OCI-LY1 (cell line): ENCODE data around the gene DGKB.

Experiments
- H2AFZ ChIP-seq: fragments of 200-600 bp; sonication (generic), shearing (Covaris generic); 2 replicates; pipeline ENCODE4 v1.6.0; 2014; ENCODE audit warnings: antibody characterized with exemption, mild to moderate bottlenecking, low read length
- H3F3A ChIP-seq: fragments of 200-600 bp; sonication (generic), shearing (Covaris generic); 2 replicates; pipeline ENCODE4 v1.6.0; 2014; ENCODE audit warnings: mild to moderate bottlenecking, antibody characterized with exemption, low read length, moderate library complexity; ENCODE audit not compliant: insufficient read depth
- H3K27ac ChIP-seq: fragments of 200-600 bp; sonication (generic); 2 replicates; pipeline ENCODE4 v1.5.1; 2014; ENCODE audit warnings: low read length, mixed run types, mild to moderate bottlenecking, low read depth; ENCODE audit not compliant: poor library complexity, severe bottlenecking
- H3K27me3 ChIP-seq: fragments of 200-600 bp; sonication (generic); 2 replicates; pipeline ENCODE4 v1.6.0; 2014; ENCODE audit warnings: antibody characterized with exemption, mild to moderate bottlenecking, low read length, moderate library complexity; ENCODE audit not compliant: insufficient read depth
- H3K36me3 ChIP-seq: fragments of 200-600 bp; sonication (generic); 2 replicates; pipeline ENCODE4 v1.6.1; 2014; ENCODE audit warnings: mild to moderate bottlenecking, antibody characterized with exemption, low read length, moderate library complexity, mixed read lengths; ENCODE audit not compliant: insufficient read depth
- H3K4me1 ChIP-seq: fragments of 200-600 bp; sonication (generic); 2 replicates; pipeline ENCODE4 v1.5.1; 2014; ENCODE audit warnings: mild to moderate bottlenecking, low read length, moderate library complexity; ENCODE audit not compliant: insufficient read depth, severe bottlenecking
- H3K4me2 ChIP-seq: fragments of 200-600 bp; sonication (generic), shearing (Covaris generic); 2 replicates; pipeline ENCODE4 v1.6.1; 2014; ENCODE audit warnings: low read length
- H3K4me3 ChIP-seq: fragments of 200-600 bp; sonication (generic); 2 replicates; pipeline ENCODE4 v1.5.1; 2014; ENCODE audit warnings: low read length, low read depth, mild to moderate bottlenecking, mixed read lengths; ENCODE audit not compliant: poor library complexity, severe bottlenecking
- H3K79me2 ChIP-seq: fragments of 200-600 bp; shearing (Covaris generic); 2 replicates; pipeline ENCODE4 v1.6.1; 2016; ENCODE audit warnings: mixed run types, low read length, mixed read lengths; ENCODE audit not compliant: insufficient read depth
- H3K9ac ChIP-seq: fragments of 200-600 bp; sonication (generic), shearing (Covaris generic); 2 replicates; pipeline ENCODE4 v1.6.1; 2014; ENCODE audit warnings: mild to moderate bottlenecking, low read length, mixed read lengths
- H3K9me2 ChIP-seq: fragments of 200-600 bp; sonication (generic), shearing (Covaris generic); 2 replicates; pipeline ENCODE4 v1.6.1; 2014; ENCODE audit warnings: low read depth, mild to moderate bottlenecking, low read length, mixed read lengths
- H3K9me3 ChIP-seq: fragments of 200-600 bp; shearing (Covaris generic); 2 replicates; pipeline ENCODE4 v1.6.1; 2014; ENCODE audit warnings: low read length, mixed read lengths
- H4K20me1 ChIP-seq: fragments of 200-600 bp; sonication (generic), shearing (Covaris generic); 2 replicates; pipeline ENCODE4 v1.6.0; 2016; ENCODE audit warnings: mild to moderate bottlenecking, low read length; ENCODE audit not compliant: insufficient read depth
- EZH2 ChIP-seq: fragments of 200-600 bp; sonication (generic), shearing (Covaris generic); IDR thresholded peaks from 2 replicates; pipeline ENCODE4 v1.8.0; 2017; ENCODE audit warnings: borderline replicate concordance, mixed run types, mild to moderate bottlenecking, antibody characterized with exemption, low read length, moderate library complexity, mixed read lengths
- TF ChIP-seq, protein P1 (sequence below): fragments of 200-600 bp; sonication (generic), shearing (Covaris generic); IDR thresholded peaks from 2 replicates; pipeline ENCODE4 v1.5.1; 2017; ENCODE audit warnings: mild to moderate bottlenecking, antibody characterized with exemption, low read length, moderate library complexity, mixed read lengths

The DGKB gene

DNA sequence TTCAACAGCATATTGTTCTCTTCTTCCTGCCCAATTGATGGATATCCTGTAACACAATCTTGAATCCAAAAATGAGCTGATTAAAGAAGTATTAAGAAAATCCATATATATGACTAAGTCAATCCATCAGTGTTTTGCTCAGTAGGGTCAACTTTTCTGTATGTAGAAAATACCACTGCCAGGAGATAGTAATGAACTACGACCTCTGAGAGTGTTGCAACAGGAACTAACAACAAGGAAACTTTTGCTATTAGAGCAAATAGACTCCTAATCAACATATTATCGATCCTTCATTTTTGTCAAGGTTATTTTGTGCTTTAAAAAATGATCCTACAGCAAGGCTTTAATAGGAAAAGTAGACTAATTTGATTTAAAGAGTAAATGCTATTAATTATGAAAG lies 507.8 kb downstream of the DGKB start:
- Histone ChIP-seq H4K20me1 (no peaks in the 10 kb centered on the region), H3K4me1 (no peaks in the 10 kb centered on the region), H3K79me2 (no peaks in the 10 kb centered on the region), H3K36me3 (no peaks in the 10 kb centered on the region), H3F3A (no peaks in the 10 kb centered on the region), H3K9ac (no peak overlapping the region), H3K4me2 (no peak overlapping the region), H2AFZ (no peak overlapping the region), H3K9me3 (no peaks in the 10 kb centered on the region), H3K9me2 (no peaks in the 10 kb centered on the region), H3K27me3 (no peaks in the 10 kb centered on the region), H3K27ac (no peak overlapping the region), H3K4me3 (no peak overlapping the region)
- TF ChIP-seq, protein P1, sequence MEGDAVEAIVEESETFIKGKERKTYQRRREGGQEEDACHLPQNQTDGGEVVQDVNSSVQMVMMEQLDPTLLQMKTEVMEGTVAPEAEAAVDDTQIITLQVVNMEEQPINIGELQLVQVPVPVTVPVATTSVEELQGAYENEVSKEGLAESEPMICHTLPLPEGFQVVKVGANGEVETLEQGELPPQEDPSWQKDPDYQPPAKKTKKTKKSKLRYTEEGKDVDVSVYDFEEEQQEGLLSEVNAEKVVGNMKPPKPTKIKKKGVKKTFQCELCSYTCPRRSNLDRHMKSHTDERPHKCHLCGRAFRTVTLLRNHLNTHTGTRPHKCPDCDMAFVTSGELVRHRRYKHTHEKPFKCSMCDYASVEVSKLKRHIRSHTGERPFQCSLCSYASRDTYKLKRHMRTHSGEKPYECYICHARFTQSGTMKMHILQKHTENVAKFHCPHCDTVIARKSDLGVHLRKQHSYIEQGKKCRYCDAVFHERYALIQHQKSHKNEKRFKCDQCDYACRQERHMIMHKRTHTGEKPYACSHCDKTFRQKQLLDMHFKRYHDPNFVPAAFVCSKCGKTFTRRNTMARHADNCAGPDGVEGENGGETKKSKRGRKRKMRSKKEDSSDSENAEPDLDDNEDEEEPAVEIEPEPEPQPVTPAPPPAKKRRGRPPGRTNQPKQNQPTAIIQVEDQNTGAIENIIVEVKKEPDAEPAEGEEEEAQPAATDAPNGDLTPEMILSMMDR = no peak
- no peak for TF ChIP-seq EZH2

DNA sequence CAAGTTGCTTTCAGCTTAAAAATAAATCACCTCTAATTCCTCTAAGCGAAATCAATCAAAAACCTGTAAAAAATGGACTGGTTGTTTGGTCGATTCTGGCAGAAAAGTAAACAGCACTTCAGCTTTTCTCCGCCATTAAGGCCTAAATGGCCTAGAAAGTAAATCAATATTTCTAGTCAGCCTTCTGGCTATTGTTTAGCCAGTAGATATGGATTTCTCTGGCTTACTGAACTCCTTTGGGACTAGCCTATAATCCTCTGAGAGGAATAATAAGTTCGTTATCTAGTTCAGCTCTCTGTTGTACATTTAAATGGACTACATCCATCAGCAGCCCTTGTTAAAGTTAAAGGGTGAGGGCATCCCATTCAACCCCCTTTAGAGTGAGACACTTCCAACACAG lies 513.0 kb downstream of the DGKB start:
- TF ChIP-seq EZH2 = no peak
- TF ChIP-seq, protein P1 = no peak
- H3K79me2 ChIP-seq = no peaks in the 10 kb centered on the region
- H3K4me2 ChIP-seq = no peak overlapping the region
- H3K9ac ChIP-seq = no peak overlapping the region
- H3K27ac ChIP-seq = no peak overlapping the region
- no peaks in the 10 kb centered on the region for H3K27me3 ChIP-seq
- no peaks in the 10 kb centered on the region for H3K9me3 ChIP-seq
- H2AFZ ChIP-seq = no peak overlapping the region
- no peak overlapping the region for H3K4me3 ChIP-seq
- H3F3A ChIP-seq = no peaks in the 10 kb centered on the region
- peaks cover 5% of the 10 kb centered on the region for H3K4me1 ChIP-seq
- no peaks in the 10 kb centered on the region for H4K20me1 ChIP-seq
- no peaks in the 10 kb centered on the region for H3K9me2 ChIP-seq
- H3K36me3 ChIP-seq = no peaks in the 10 kb centered on the region

GRCh38 chr7:14389181-14389591 lies 513.4 kb downstream of the DGKB start:
- no peaks in the 10 kb centered on the region for H4K20me1 ChIP-seq
- H3K79me2 ChIP-seq = no peaks in the 10 kb centered on the region
- H3F3A ChIP-seq = no peaks in the 10 kb centered on the region
- no peak for TF ChIP-seq EZH2
- TF ChIP-seq, protein P1 = no peak
- H3K9me3 ChIP-seq = no peaks in the 10 kb centered on the region
- H3K36me3 ChIP-seq = no peaks in the 10 kb centered on the region
- no peak overlapping the region for H3K4me2 ChIP-seq
- H2AFZ ChIP-seq = no peak overlapping the region
- H3K9me2 ChIP-seq = no peaks in the 10 kb centered on the region
- no peak overlapping the region for H3K4me3 ChIP-seq
- no peak overlapping the region for H3K9ac ChIP-seq
- no peak overlapping the region for H3K27ac ChIP-seq
- peaks cover 5% of the 10 kb centered on the region for H3K4me1 ChIP-seq
- no peaks in the 10 kb centered on the region for H3K27me3 ChIP-seq
